CD4-positive, alpha-beta memory T cell (primary cell): ENCODE data around the gene DSC2. TPM values are rescaled to one million over a fixed set of nuclear protein-coding genes. Genes with fewer than 3 reads are reported as not detected.

ENCODE experiments used
- CTCF ChIA-PET: fragments of 350-600 bp; sonication (Branson Sonifier 250); formaldehyde crosslinking; loops from one replicate; lab custom pipeline; 2021; ENCODE audit warnings: inconsistent platforms; ENCODE audit not compliant: partially characterized antibody; lab: Charles Lee
- POLR2A ChIA-PET: fragments of 350-600 bp; sonication (Branson Sonifier 250); formaldehyde crosslinking; loops from one replicate; lab custom pipeline; 2021; ENCODE audit not compliant: partially characterized antibody; lab: Charles Lee
- DNase-seq, 5 donors: peaks; one replicate each; pipeline versions ENCODE4 v3.0.0 to v3.0.0-alpha.2; 2020 to 2022; ENCODE audit warnings: mixed read lengths in 1 of 5
- H3K27ac ChIP-seq: one replicate; pipeline ENCODE4 v1.7.0; 2013; ENCODE audit warnings: low read depth, low read length
- H3K27me3 ChIP-seq: 2 replicates; pipeline ENCODE4 v1.7.0; 2013; ENCODE audit warnings: mild to moderate bottlenecking, low read length, moderate library complexity; ENCODE audit not compliant: insufficient read depth
- H3K36me3 ChIP-seq: 2 replicates; pipeline ENCODE4 v1.7.0; 2013; ENCODE audit warnings: mild to moderate bottlenecking, low read length, moderate library complexity; ENCODE audit not compliant: insufficient read depth
- H3K4me1 ChIP-seq: 2 replicates; pipeline ENCODE4 v1.7.0; 2013; ENCODE audit warnings: mild to moderate bottlenecking, low read length, moderate library complexity; ENCODE audit not compliant: insufficient read depth
- H3K4me3 ChIP-seq, 2 donors: one replicate each; pipeline ENCODE4 v1.7.0; 2013; ENCODE audit warnings: low read length in 2 of 2, mild to moderate bottlenecking in 1 of 2
- H3K9me3 ChIP-seq, 2 donors: one replicate each; pipeline ENCODE4 v1.7.0; 2013; ENCODE audit warnings: low read length in 2 of 2, control low read depth in 1 of 2; ENCODE audit not compliant: control insufficient read depth in 1 of 2
- H3K27ac Mint-ChIP-seq, 7 donors: one replicate each; pipeline ENCODE4 v1.8.0; 2020 to 2021; ENCODE audit warnings: mixed read lengths in 7 of 7, mild to moderate bottlenecking in 6 of 7, inconsistent platforms in 3 of 7, moderate library complexity in 3 of 7
- H3K27me3 Mint-ChIP-seq, 2 donors: one replicate each; pipeline ENCODE4 v1.8.0; 2020 to 2021; ENCODE audit warnings: mixed read lengths in 2 of 2
- H3K36me3 Mint-ChIP-seq, 2 donors: one replicate each; pipeline ENCODE4 v1.8.0; 2020 to 2021; ENCODE audit warnings: mixed read lengths in 2 of 2, inconsistent platforms in 1 of 2, mild to moderate bottlenecking in 1 of 2
- H3K4me1 Mint-ChIP-seq, 4 donors: one replicate each; pipeline ENCODE4 v1.8.0; 2020 to 2021; ENCODE audit warnings: mixed read lengths in 4 of 4, mild to moderate bottlenecking in 1 of 4
- H3K4me3 Mint-ChIP-seq, 8 donors: one replicate each; pipeline ENCODE4 v1.8.0; 2020 to 2021; ENCODE audit warnings: mixed read lengths in 8 of 8, mild to moderate bottlenecking in 7 of 8, moderate library complexity in 6 of 8, inconsistent platforms in 3 of 8
- H3K9me3 Mint-ChIP-seq, 8 donors: one replicate each; pipeline ENCODE4 v1.8.0; 2020 to 2021; ENCODE audit warnings: mixed read lengths in 8 of 8, mild to moderate bottlenecking in 5 of 8, inconsistent platforms in 3 of 8, moderate library complexity in 1 of 8
- intact Hi-C: fragments of 100-400 bp; cut with micrococcal nuclease; formaldehyde crosslinking; loops from one replicate; pipeline ENCODE4 v1.15.1; 2023
- polyA plus RNA-seq, 2 donors: library from polyadenylated mRNA; unstranded; fragments of 300-500 nt; fragmentation: Illumina TruSeq; gene quantifications; one replicate each; pipeline ENCODE4 v1.2.3, GENCODE V29; 2021
- total RNA-seq, 2 experiments: library from RNA; stranded (reverse); gene quantifications; one replicate each; pipeline ENCODE4 v1.2.3, GENCODE V29; 2021

DSC2 gene
- total and polyA plus RNA-seq, 4 experiments from 2014 or later = not detected

DNA sequence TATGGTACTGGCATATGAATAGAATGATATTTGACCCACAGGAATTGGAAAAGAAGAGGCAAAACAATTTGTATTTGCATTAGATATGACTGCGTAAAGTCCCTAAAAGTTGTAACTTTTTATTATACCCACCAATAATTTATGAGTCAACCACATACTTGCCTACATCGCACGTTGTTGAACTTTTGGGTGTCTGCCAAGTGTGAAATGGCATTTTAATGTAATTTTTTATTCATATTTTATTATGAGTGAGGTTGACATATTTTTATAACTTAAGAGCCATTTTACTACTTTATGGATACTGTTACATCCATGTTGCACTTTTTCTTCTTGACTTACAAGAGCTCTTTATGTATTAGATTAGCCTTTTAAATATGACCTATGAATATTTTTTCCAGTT lies 4.6 kb downstream of the DSC2 start:
- no peaks in the 10 kb centered on the region for H3K36me3 ChIP-seq
- H3K27ac ChIP-seq = no peak overlapping the region
- intact Hi-C loops = no loop called here
- Mint-ChIP-seq H3K4me3 (no peak overlapping the region), H3K27me3 (peaks cover 2 to 4% of the 10 kb centered on the region in 2 donors), H3K4me1 (no peaks in the 10 kb centered on the region), H3K27ac (no peak overlapping the region), H3K9me3 (peaks cover 0 to 21% (median 14%) of the 10 kb centered on the region in 8 donors), H3K36me3 (no peaks in the 10 kb centered on the region)
- no peak overlapping the region for H3K4me3 ChIP-seq
- ChIA-PET POLR2A (interaction anchor here (0.7 kb wide), 1 partner anchor 31 kb away, joined by 3 read pairs; no protein-coding TSS in a partner anchor), CTCF (no interaction called here)
- H3K9me3 ChIP-seq = no peaks in the 10 kb centered on the region
- no peaks in the 10 kb centered on the region for H3K4me1 ChIP-seq
- H3K27me3 ChIP-seq = no peaks in the 10 kb centered on the region
- DNase-seq = no peak

DNA sequence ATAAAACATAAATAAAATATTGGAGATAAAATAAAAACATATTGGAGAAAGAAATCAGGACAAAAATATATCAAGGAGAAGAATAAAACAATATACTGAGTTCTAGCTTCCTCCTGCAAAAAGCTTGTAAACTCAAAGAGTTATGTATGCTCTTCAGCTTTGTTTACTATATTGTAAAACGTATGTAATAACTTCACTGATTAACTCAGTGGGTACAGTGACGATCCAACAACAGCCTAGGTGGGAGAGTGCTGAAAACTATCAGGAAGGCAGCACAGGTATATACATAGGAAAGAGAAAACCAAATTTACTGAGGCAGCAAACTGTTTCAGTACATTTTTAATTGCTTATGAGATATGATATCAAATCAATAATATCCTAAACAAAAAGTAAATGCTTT lies 8.3 kb downstream of the DSC2 start:
- Mint-ChIP-seq H3K36me3 (no peaks in the 10 kb centered on the region), H3K4me1 (no peaks in the 10 kb centered on the region), H3K27me3 (no peaks in the 10 kb centered on the region), H3K4me3 (no peak overlapping the region), H3K9me3 (peaks cover 0 to 20% (median 10%) of the 10 kb centered on the region in 8 donors), H3K27ac (no peak overlapping the region)
- Histone ChIP-seq H3K4me1 (no peaks in the 10 kb centered on the region), H3K36me3 (no peaks in the 10 kb centered on the region), H3K4me3 (no peak overlapping the region), H3K27me3 (no peaks in the 10 kb centered on the region), H3K9me3 (no peaks in the 10 kb centered on the region), H3K27ac (no peak overlapping the region)
- ChIA-PET CTCF (no interaction called here), POLR2A (no interaction called here)
- no peak for DNase-seq
- intact Hi-C loops = no loop called here

DNA sequence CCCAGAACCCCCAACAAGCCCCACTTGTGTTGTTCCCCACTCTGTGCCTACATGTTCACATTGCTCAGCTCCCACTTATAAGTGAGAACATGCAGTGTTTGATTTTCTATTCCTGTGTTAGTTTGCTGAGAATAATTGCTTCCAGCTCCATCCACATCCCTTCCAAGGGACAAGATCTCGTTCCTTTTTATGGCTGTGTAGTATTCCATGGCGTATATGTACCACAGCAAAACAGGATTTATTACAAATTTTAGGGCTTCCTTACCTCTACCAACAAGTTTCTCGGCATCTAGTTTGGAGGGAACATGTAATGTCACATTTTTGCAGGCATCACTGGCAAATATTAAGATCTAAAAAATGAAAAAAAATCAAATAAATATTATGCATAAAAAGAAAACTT lies 8.9 kb downstream of the DSC2 start:
- no peak for DNase-seq
- H3K27me3 ChIP-seq = no peaks in the 10 kb centered on the region
- Mint-ChIP-seq H3K27me3 (no peaks in the 10 kb centered on the region), H3K9me3 (peaks cover 0 to 20% (median 10%) of the 10 kb centered on the region in 8 donors), H3K4me1 (no peaks in the 10 kb centered on the region), H3K36me3 (no peaks in the 10 kb centered on the region), H3K27ac (no peak overlapping the region), H3K4me3 (no peak overlapping the region)
- no peaks in the 10 kb centered on the region for H3K36me3 ChIP-seq
- no peaks in the 10 kb centered on the region for H3K9me3 ChIP-seq
- no peak overlapping the region for H3K27ac ChIP-seq
- ChIA-PET POLR2A (no interaction called here), CTCF (no interaction called here)
- intact Hi-C loops = no loop called here
- no peak overlapping the region for H3K4me3 ChIP-seq
- H3K4me1 ChIP-seq = no peaks in the 10 kb centered on the region

DNA sequence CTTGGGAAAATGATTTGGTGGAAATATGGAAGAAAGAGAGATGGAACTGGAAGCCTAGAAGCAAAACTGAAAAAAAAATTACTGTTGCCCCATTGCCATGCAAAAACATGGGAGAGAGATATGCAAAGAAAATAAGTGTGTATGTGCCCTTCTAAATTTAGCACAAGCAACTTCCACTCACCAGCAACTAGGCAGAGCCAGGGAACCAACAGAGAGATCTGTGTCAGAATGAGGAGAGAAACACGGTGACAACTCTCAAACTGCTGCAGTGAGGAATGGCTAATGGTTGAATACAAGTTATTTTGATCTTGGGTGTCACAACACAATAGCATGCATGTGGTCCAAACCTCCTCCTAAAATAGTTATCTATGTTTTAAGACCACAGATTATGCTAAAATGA lies 10.9 kb downstream of the DSC2 start:
- Histone ChIP-seq H3K27me3 (no peaks in the 10 kb centered on the region), H3K27ac (no peak overlapping the region), H3K9me3 (no peaks in the 10 kb centered on the region), H3K4me3 (no peak overlapping the region), H3K4me1 (no peaks in the 10 kb centered on the region), H3K36me3 (no peaks in the 10 kb centered on the region)
- Mint-ChIP-seq H3K27me3 (no peaks in the 10 kb centered on the region), H3K36me3 (no peaks in the 10 kb centered on the region), H3K27ac (no peak overlapping the region), H3K4me3 (no peak overlapping the region), H3K9me3 (peaks cover 0 to 23% (median 8%) of the 10 kb centered on the region in 8 donors), H3K4me1 (no peaks in the 10 kb centered on the region)
- ChIA-PET CTCF (no interaction called here), POLR2A (no interaction called here)
- DNase-seq = no peak
- intact Hi-C loops = no loop called here

DNA sequence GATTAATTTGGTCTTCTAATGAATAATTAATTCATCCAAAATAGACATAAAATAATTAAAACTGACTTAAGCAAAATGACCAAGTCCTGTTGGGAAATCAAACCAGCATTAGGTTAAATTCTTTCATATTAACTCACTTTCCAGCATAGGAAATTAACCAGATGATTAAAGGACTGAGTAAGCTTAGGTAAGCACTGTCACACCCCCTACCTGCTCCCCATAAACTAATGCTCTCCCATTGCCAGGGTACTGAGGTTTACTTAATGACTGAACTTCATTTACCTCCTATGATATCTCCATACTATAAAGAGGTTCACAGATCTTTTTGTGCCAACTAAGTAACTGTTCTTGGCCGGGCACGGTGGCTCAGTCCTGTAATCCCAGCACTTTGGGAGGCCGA lies 13.7 kb downstream of the DSC2 start:
- H3K9me3 ChIP-seq = no peaks in the 10 kb centered on the region
- Mint-ChIP-seq H3K9me3 (peaks cover 0 to 19% (median 4%) of the 10 kb centered on the region in 8 donors), H3K36me3 (no peaks in the 10 kb centered on the region), H3K27ac (no peak overlapping the region), H3K4me1 (no peaks in the 10 kb centered on the region), H3K27me3 (no peaks in the 10 kb centered on the region), H3K4me3 (no peak overlapping the region)
- H3K36me3 ChIP-seq = no peaks in the 10 kb centered on the region
- H3K27ac ChIP-seq = no peak overlapping the region
- H3K27me3 ChIP-seq = no peaks in the 10 kb centered on the region
- no peaks in the 10 kb centered on the region for H3K4me1 ChIP-seq
- no peak for DNase-seq
- POLR2A ChIA-PET = no interaction called here
- H3K4me3 ChIP-seq = no peak overlapping the region
- CTCF ChIA-PET = no interaction called here
- intact Hi-C loops = no loop called here

DNA sequence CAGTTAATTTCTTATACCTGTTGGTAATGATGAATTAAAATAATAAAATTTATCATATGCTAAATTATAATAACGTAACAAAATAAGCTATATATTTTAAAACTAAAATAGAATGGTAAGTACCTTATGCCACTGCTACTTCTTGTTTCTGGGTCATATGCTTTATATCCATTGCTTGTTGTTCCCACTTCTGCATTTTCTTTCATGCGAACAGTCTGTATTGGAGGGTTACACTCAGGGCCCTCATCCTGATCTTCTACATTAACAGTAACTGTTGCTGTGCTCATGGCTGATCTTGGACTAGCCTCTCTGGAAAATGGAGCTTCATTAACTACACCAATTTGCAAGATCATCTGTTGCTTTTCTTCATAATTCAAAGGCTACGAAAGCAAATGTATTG lies 22.2 kb downstream of the DSC2 start:
- Histone ChIP-seq H3K27me3 (no peaks in the 10 kb centered on the region), H3K27ac (no peak overlapping the region), H3K4me1 (no peaks in the 10 kb centered on the region), H3K36me3 (no peaks in the 10 kb centered on the region), H3K4me3 (no peak overlapping the region), H3K9me3 (no peaks in the 10 kb centered on the region)
- H3K27ac Mint-ChIP-seq = no peak overlapping the region
- no peaks in the 10 kb centered on the region for H3K36me3 Mint-ChIP-seq
- DNase-seq = no peak
- H3K4me1 Mint-ChIP-seq = no peaks in the 10 kb centered on the region
- H3K9me3 Mint-ChIP-seq = peaks cover 2 to 18% (median 5%) of the 10 kb centered on the region in 8 donors
- H3K4me3 Mint-ChIP-seq = no peak overlapping the region
- no peaks in the 10 kb centered on the region for H3K27me3 Mint-ChIP-seq
- ChIA-PET POLR2A (no interaction called here), CTCF (no interaction called here)
- intact Hi-C loops = no loop called here

DNA sequence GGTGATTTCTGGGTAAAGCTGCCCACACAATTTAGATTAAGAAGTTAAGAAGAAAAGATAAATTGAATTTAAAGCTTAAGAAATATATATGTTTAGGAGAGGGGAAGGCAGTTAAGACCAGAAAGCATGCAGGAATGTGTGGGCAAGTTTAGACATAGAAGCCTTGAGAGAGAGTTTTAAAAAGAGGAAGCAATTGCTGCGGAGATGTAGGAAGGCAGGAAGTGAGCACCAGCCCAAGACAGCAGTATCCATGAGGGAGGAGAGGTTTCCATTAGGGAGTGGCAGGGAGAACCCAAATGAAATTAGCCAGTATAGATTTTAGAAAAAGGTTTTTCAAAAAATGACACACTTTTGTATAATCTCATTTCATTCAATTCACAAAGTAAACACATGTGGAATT lies 24.3 kb downstream of the DSC2 start:
- no peaks in the 10 kb centered on the region for H3K4me1 Mint-ChIP-seq
- DNase-seq = no peak
- H3K9me3 Mint-ChIP-seq = peaks cover 4 to 20% (median 9%) of the 10 kb centered on the region in 8 donors
- Histone ChIP-seq H3K36me3 (no peaks in the 10 kb centered on the region), H3K4me1 (no peaks in the 10 kb centered on the region), H3K9me3 (no peaks in the 10 kb centered on the region), H3K27ac (no peak overlapping the region), H3K27me3 (no peaks in the 10 kb centered on the region), H3K4me3 (no peak overlapping the region)
- H3K36me3 Mint-ChIP-seq = no peaks in the 10 kb centered on the region
- no peaks in the 10 kb centered on the region for H3K27me3 Mint-ChIP-seq
- H3K4me3 Mint-ChIP-seq = no peak overlapping the region
- CTCF ChIA-PET = no interaction called here
- no peak overlapping the region for H3K27ac Mint-ChIP-seq
- POLR2A ChIA-PET = no interaction called here
- intact Hi-C loops = no loop called here

DNA sequence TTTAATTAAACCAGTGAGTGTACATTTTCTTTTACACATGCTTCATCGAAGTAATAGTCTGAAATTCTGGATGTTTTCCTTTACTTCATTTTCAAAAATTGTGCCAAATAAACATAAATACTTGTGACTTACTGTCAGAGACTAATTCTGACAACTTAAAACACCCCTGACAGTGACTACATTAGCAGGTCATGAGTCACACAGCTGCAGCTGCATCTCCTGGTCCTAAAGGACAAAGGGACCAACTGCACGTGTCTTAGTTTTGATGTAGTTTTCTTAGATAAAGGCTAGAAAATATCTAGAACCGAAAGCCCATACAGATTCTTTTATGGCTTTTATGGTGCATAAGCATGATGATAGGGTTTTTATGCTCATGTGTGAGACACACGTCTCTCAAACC lies 30.0 kb downstream of the DSC2 start:
- Mint-ChIP-seq H3K36me3 (no peaks in the 10 kb centered on the region), H3K27ac (no peak overlapping the region), H3K4me1 (no peaks in the 10 kb centered on the region), H3K4me3 (no peak overlapping the region), H3K9me3 (peaks cover 2 to 18% (median 10%) of the 10 kb centered on the region in 8 donors), H3K27me3 (no peaks in the 10 kb centered on the region)
- no peak overlapping the region for H3K4me3 ChIP-seq
- no peaks in the 10 kb centered on the region for H3K4me1 ChIP-seq
- intact Hi-C loops = no loop called here
- DNase-seq = no peak
- ChIA-PET POLR2A (no interaction called here), CTCF (no interaction called here)
- H3K9me3 ChIP-seq = no peaks in the 10 kb centered on the region
- no peaks in the 10 kb centered on the region for H3K36me3 ChIP-seq
- H3K27me3 ChIP-seq = no peaks in the 10 kb centered on the region
- H3K27ac ChIP-seq = no peak overlapping the region
